Suprapubic skin (tissue), 3 donors: ENCODE results near the gene SEMA5A.

Experiments
- CTCF ChIP-seq, 2 donors: fragments of 200-600 bp in 1 of 2; fragments of 450-650 bp in 1 of 2; sonication (generic) in 1 of 2; IDR thresholded peaks; one replicate each; pipeline ENCODE4 v1.5.1; 2016 to 2019; ENCODE audit warnings: antibody characterized with exemption in 2 of 2, mild to moderate bottlenecking in 1 of 2, moderate library complexity in 1 of 2
- POLR2AphosphoS5 ChIP-seq, 3 donors: sonication (generic); formaldehyde crosslinking; IDR thresholded peaks; one replicate each; pipeline ENCODE4 v1.6.1; 2017; ENCODE audit warnings: antibody characterized with exemption in 3 of 3

- no peak for TF ChIP-seq CTCF (IDR thresholded peaks at IDR 0.05)
- no peak for TF ChIP-seq POLR2AphosphoS5 (IDR thresholded peaks at IDR 0.05)
Observed at GRCh38 chr5:9042241-9042640, 503.6 kb downstream of the SEMA5A start.
